Upper lobe of left lung (tissue), 6 donors: ENCODE measurements around the gene FRMD3. TPM values are rescaled to one million over a fixed set of nuclear protein-coding genes. Genes with fewer than 3 reads are reported as not detected.

ENCODE experiments used
- ATAC-seq, 2 donors: fragments of 200-7000 bp; cut with Tn5 transposase; one replicate each; pipeline ENCODE4 v1.9.1; 2022; ENCODE audit warnings: mild to moderate bottlenecking in 2 of 2, moderate library complexity in 2 of 2; ENCODE audit not compliant: low FRiP score in 2 of 2
- DNase-seq, 2 donors: peaks; one replicate each; pipeline ENCODE4 v3.0.0-alpha.2; 2019 to 2020
- H3K27ac ChIP-seq, 4 donors: fragments of 200-600 bp; sonication (generic); one replicate each; pipeline ENCODE4 v1.5.1; 2016 to 2019
- H3K27me3 ChIP-seq, 4 donors: fragments of 200-600 bp; sonication (generic); one replicate each; pipeline ENCODE4 v1.5.1; 2017 to 2019
- H3K36me3 ChIP-seq, 4 donors: fragments of 200-600 bp; sonication (generic); one replicate each; pipeline ENCODE4 v1.5.1; 2016 to 2019
- H3K4me1 ChIP-seq, 4 donors: fragments of 200-600 bp; sonication (generic); one replicate each; pipeline ENCODE4 v1.5.1; 2018 to 2019
- H3K4me3 ChIP-seq, 4 donors: fragments of 200-600 bp; sonication (generic); one replicate each; pipeline ENCODE4 v1.5.1; 2017 to 2019; ENCODE audit warnings: mild to moderate bottlenecking in 2 of 4, moderate library complexity in 1 of 4
- H3K9me3 ChIP-seq, 4 donors: fragments of 200-600 bp; sonication (generic); one replicate each; pipeline ENCODE4 v1.5.1; 2018 to 2019
- EP300 ChIP-seq, 4 donors: sonication (generic); formaldehyde crosslinking; IDR thresholded peaks; one replicate each; pipeline ENCODE4 v1.5.1; 2017; ENCODE audit warnings: antibody characterized with exemption in 4 of 4, control low read depth in 2 of 4
- POLR2A ChIP-seq, 4 donors: fragments of 450-650 bp; IDR thresholded peaks; one replicate each; pipeline ENCODE4 v1.5.1; 2016 to 2017; ENCODE audit warnings: antibody characterized with exemption in 4 of 4, mild to moderate bottlenecking in 2 of 4
- POLR2AphosphoS5 ChIP-seq, 2 donors: sonication (generic); formaldehyde crosslinking; IDR thresholded peaks; one replicate each; pipeline ENCODE4 v1.5.1; 2017; ENCODE audit warnings: antibody characterized with exemption in 2 of 2
- WGBS, 2 donors: methylation state at CpG; one replicate each; pipeline ENCODE4 v1.1.5; 2017 to 2018; 5-methylcytosine and 5-hydroxymethylcytosine counted together
- small RNA-seq, 4 donors: library from RNA; depleted of rRNA; stranded (forward); fragments of <200 nt; gene quantifications; one replicate each; pipeline ENCODE3, GENCODE V24; 2016
- total RNA-seq, 6 donors: library from RNA; depleted of rRNA in 4 of 6; stranded (reverse); fragments of >200 nt in 4 of 6; gene quantifications; one replicate each; pipeline versions ENCODE4 v1.1.0 to v1.2.1, GENCODE V29; 2016 to 2021
- TF ChIP-seq, protein P1 (sequence below), 6 experiments: fragments of 450-650 bp in 4 of 6; fragments of 200-600 bp in 2 of 6; sonication (generic) in 2 of 6; IDR thresholded peaks; one replicate each; pipeline ENCODE4 v1.5.1; 2016 to 2019; ENCODE audit warnings: antibody characterized with exemption in 6 of 6
- donor health status: DM: no; HTN: no; CAD: no; lungs with moderate emphysema.
- donor health status: DM: no; HTN: yes; CAD: no; lungs with severe emphysema.

Gene FRMD3
- total RNA-seq, 6 donors from 2014 or later, result 5.6 to 33.4 (median 10.4) TPM

DNA sequence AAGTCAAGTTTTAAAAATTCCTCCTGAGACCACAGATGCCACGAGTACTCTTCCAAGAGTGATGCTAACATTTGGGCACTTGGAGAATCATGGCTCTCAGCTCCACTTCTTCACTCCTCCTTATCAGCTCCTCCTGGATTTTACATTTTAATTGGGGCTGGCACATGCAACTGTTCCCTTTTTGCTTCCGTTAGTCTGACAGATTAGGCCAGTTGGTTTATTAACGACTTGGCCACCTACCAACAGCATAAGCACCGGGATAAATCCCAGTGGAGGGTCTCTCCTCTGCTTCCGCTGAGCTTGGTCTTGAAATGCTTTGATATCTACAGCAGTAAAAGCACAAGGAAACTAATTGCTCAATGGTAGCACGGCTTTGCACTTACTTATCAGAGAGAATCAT lies 340.6 kb downstream of the FRMD3 start:
- DNase-seq, result no peak
- 18 to 30% methylated on average over 6 of the region's 6 CpGs for WGBS, 2 donors
- no peaks in the 10 kb centered on the region for H3K9me3 ChIP-seq
- no peak overlapping the region for H3K27ac ChIP-seq
- no peaks in the 10 kb centered on the region for H3K36me3 ChIP-seq
- H3K27me3 ChIP-seq, result no peaks in the 10 kb centered on the region
- TF ChIP-seq EP300 (IDR thresholded peaks at IDR 0.05), result no peak
- TF ChIP-seq POLR2AphosphoS5 (IDR thresholded peaks at IDR 0.05), result no peak
- TF ChIP-seq POLR2A (IDR thresholded peaks at IDR 0.05), result no peak
- TF ChIP-seq, protein P1, sequence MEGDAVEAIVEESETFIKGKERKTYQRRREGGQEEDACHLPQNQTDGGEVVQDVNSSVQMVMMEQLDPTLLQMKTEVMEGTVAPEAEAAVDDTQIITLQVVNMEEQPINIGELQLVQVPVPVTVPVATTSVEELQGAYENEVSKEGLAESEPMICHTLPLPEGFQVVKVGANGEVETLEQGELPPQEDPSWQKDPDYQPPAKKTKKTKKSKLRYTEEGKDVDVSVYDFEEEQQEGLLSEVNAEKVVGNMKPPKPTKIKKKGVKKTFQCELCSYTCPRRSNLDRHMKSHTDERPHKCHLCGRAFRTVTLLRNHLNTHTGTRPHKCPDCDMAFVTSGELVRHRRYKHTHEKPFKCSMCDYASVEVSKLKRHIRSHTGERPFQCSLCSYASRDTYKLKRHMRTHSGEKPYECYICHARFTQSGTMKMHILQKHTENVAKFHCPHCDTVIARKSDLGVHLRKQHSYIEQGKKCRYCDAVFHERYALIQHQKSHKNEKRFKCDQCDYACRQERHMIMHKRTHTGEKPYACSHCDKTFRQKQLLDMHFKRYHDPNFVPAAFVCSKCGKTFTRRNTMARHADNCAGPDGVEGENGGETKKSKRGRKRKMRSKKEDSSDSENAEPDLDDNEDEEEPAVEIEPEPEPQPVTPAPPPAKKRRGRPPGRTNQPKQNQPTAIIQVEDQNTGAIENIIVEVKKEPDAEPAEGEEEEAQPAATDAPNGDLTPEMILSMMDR (IDR thresholded peaks at IDR 0.05), result no peak
- H3K4me1 ChIP-seq, result no peaks in the 10 kb centered on the region
- ATAC-seq, result no peak
- no peak overlapping the region for H3K4me3 ChIP-seq

DNA sequence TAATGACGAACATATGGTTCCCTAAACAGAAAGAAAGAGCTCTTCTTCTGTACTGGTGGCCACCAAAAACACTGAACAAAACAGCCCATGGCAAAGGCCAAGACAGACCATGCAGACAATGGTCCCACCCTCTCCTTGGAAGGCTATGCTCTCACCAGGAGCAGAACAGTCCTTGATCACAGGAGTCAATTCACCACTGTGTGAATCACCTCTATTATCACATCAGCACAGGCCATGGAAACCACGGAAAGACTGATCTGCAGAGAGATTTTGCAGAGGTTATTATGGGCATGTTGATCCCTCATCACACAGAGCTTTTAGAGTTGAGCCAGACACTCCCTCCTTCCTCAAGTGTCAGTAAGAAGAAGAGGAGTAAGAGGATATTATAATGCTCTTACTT lies 341.3 kb downstream of the FRMD3 start:
- ATAC-seq (no peak), DNase-seq (no peak)
- Histone ChIP-seq H3K27me3 (no peaks in the 10 kb centered on the region), H3K4me3 (no peak overlapping the region), H3K27ac (no peak overlapping the region), H3K9me3 (no peaks in the 10 kb centered on the region), H3K4me1 (no peaks in the 10 kb centered on the region), H3K36me3 (no peaks in the 10 kb centered on the region)
- 73 to 76% methylated on average over 2 of the region's 2 CpGs for WGBS, 2 donors
- TF ChIP-seq, protein P1 (IDR thresholded peaks at IDR 0.05), result no peak
- TF ChIP-seq POLR2A (IDR thresholded peaks at IDR 0.05) (no peak), POLR2AphosphoS5 (IDR thresholded peaks at IDR 0.05) (no peak), EP300 (IDR thresholded peaks at IDR 0.05) (no peak)

Small RNA genes within 50 kb of the gene (small RNA-seq; reads per million reads assigned to genes)
- gene AL137847.3, result 0 reads per million in 4 donors
- gene RN7SKP242, result 0 reads per million in 4 donors
- gene RNU4-29P, result 0 reads per million in 4 donors

Other genes starting within 250 kb of the FRMD3 start
- gene IDNK, start 84.7 kb upstream of the FRMD3 start, total RNA-seq, result 10 to 100 TPM in 1 of 6 donors, 1 to 10 TPM in 5; 2.3 to 13.7 (median 5.1) TPM
- 100 to 1,000 TPM in 2 of 6 donors, 10 to 100 TPM in 4; 75.6 to 113 (median 84.7) TPM for gene UBQLN1, start 169.6 kb upstream of the FRMD3 start, total RNA-seq